ENCODE results near the gene TVP23C.
"Not testable (repeated sequence)": the region's sequence is repeated elsewhere in the genome, so short reads cannot be mapped to it uniquely, and the experiment has no call there.

- not testable (repeated sequence) for TF ChIP-seq EZH2 (IDR thresholded peaks at IDR 0.05; ENCODE audit: borderline replicate concordance, low read depth, low read length, poor library complexity, severe bottlenecking)
- TF ChIP-seq, protein P1, sequence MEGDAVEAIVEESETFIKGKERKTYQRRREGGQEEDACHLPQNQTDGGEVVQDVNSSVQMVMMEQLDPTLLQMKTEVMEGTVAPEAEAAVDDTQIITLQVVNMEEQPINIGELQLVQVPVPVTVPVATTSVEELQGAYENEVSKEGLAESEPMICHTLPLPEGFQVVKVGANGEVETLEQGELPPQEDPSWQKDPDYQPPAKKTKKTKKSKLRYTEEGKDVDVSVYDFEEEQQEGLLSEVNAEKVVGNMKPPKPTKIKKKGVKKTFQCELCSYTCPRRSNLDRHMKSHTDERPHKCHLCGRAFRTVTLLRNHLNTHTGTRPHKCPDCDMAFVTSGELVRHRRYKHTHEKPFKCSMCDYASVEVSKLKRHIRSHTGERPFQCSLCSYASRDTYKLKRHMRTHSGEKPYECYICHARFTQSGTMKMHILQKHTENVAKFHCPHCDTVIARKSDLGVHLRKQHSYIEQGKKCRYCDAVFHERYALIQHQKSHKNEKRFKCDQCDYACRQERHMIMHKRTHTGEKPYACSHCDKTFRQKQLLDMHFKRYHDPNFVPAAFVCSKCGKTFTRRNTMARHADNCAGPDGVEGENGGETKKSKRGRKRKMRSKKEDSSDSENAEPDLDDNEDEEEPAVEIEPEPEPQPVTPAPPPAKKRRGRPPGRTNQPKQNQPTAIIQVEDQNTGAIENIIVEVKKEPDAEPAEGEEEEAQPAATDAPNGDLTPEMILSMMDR (conservative IDR thresholded peaks at IDR 0.05; ENCODE audit: low read depth, low read length) = not testable (repeated sequence)
These were observed 10.4 kb downstream of the TVP23C start for GRCh38 chr17:15552932-15553331.
